HUES48 (cell line): Measurements from ENCODE around the gene PPFIA1.

Experiments
- H3K27ac ChIP-seq: one replicate; pipeline ENCODE4 v1.7.0; 2013; ENCODE audit warnings: low read depth, low read length, inconsistent platforms
- H3K27me3 ChIP-seq: 2 replicates; pipeline ENCODE4 v1.6.1; 2013; ENCODE audit warnings: mild to moderate bottlenecking, low read length; ENCODE audit not compliant: control insufficient read depth, insufficient read depth
- H3K36me3 ChIP-seq: 2 replicates; pipeline ENCODE4 v1.6.1; 2013; ENCODE audit warnings: low read length; ENCODE audit not compliant: control insufficient read depth, insufficient read depth
- H3K4me1 ChIP-seq: 2 replicates; pipeline ENCODE4 v1.6.1; 2013; ENCODE audit warnings: mild to moderate bottlenecking, low read length; ENCODE audit not compliant: control insufficient read depth, insufficient read depth
- H3K4me3 ChIP-seq: 2 replicates; pipeline ENCODE4 v1.5.1; 2013; ENCODE audit warnings: mild to moderate bottlenecking, low read depth, low read length
- H3K9ac ChIP-seq: 2 replicates; pipeline ENCODE4 v1.6.1; 2013; ENCODE audit warnings: mild to moderate bottlenecking, low read depth, low read length, moderate library complexity
- H3K9me3 ChIP-seq: 2 replicates; pipeline ENCODE4 v1.6.1; 2013; ENCODE audit warnings: low read length; ENCODE audit not compliant: control insufficient read depth, insufficient read depth

Gene PPFIA1

DNA sequence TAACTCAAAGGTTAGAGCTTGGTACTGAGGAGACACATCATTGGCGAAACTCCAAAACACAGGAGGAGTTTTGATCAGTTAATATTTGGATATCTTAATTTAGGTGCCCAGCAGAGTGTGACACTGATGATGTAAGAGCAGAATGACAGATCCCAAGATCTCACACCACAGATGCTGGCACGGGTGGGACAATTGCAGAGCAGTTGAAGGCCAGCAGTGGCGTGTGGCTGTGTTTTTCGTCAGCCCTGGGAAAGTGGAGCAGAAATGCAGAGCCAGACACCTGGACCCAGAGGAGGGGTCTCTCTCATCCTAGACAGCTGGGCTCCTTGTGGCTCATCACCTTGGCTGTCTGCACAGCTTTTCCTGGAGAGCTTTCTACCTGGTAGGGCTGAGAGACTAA is 68.1 kb downstream of the PPFIA1 start:
- Histone ChIP-seq H3K27ac (no peak overlapping the region), H3K9ac (no peak overlapping the region), H3K36me3 (peaks cover 94% of the 10 kb centered on the region), H3K9me3 (no peaks in the 10 kb centered on the region), H3K4me1 (no peaks in the 10 kb centered on the region), H3K4me3 (no peak overlapping the region), H3K27me3 (no peaks in the 10 kb centered on the region)

- no peaks in the 10 kb centered on the region for H3K27me3 ChIP-seq
- no peak overlapping the region for H3K27ac ChIP-seq
- H3K9ac ChIP-seq = no peak overlapping the region
- H3K4me3 ChIP-seq = no peak overlapping the region
- peaks cover 94% of the 10 kb centered on the region for H3K36me3 ChIP-seq
- no peaks in the 10 kb centered on the region for H3K4me1 ChIP-seq
- H3K9me3 ChIP-seq = no peaks in the 10 kb centered on the region
Measured at GRCh38 chr11:70339066-70339465, 68.6 kb downstream of the PPFIA1 start.

- no peaks in the 10 kb centered on the region for H3K9me3 ChIP-seq
- H3K27ac ChIP-seq = no peak overlapping the region
- H3K36me3 ChIP-seq = peaks cover 90% of the 10 kb centered on the region
- no peaks in the 10 kb centered on the region for H3K27me3 ChIP-seq
- H3K4me3 ChIP-seq = no peak overlapping the region
- H3K4me1 ChIP-seq = no peaks in the 10 kb centered on the region
- no peak overlapping the region for H3K9ac ChIP-seq
Measured at GRCh38 chr11:70341881-70342429, 71.5 kb downstream of the PPFIA1 start.

DNA sequence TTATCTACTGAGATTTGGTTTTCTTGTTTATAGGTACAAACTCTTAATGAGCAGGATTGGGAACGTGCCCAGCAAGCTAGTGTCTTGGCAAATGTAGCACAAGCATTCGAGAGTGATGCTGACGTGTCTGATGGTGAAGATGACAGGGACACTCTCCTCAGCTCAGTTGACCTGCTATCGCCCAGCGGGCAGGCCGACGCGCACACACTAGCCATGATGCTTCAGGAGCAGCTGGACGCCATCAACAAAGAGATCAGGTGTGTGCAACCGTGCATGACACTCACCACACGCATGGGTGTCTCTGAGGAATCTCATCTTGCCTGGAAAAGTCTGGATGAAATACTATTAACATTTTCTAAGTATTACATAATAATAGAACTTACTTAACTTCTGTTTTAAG is 73.1 kb downstream of the PPFIA1 start:
- H3K4me3 ChIP-seq = no peak overlapping the region
- H3K9ac ChIP-seq = no peak overlapping the region
- no peaks in the 10 kb centered on the region for H3K27me3 ChIP-seq
- no peaks in the 10 kb centered on the region for H3K9me3 ChIP-seq
- peaks cover 87% of the 10 kb centered on the region for H3K36me3 ChIP-seq
- H3K4me1 ChIP-seq = no peaks in the 10 kb centered on the region
- no peak overlapping the region for H3K27ac ChIP-seq

- H3K4me3 ChIP-seq = no peak overlapping the region
- no peak overlapping the region for H3K9ac ChIP-seq
- no peaks in the 10 kb centered on the region for H3K4me1 ChIP-seq
- peaks cover 89% of the 10 kb centered on the region for H3K36me3 ChIP-seq
- H3K27me3 ChIP-seq = no peaks in the 10 kb centered on the region
- H3K27ac ChIP-seq = no peak overlapping the region
- H3K9me3 ChIP-seq = no peaks in the 10 kb centered on the region
Measured at GRCh38 chr11:70348191-70348590, 77.7 kb downstream of the PPFIA1 start.

DNA sequence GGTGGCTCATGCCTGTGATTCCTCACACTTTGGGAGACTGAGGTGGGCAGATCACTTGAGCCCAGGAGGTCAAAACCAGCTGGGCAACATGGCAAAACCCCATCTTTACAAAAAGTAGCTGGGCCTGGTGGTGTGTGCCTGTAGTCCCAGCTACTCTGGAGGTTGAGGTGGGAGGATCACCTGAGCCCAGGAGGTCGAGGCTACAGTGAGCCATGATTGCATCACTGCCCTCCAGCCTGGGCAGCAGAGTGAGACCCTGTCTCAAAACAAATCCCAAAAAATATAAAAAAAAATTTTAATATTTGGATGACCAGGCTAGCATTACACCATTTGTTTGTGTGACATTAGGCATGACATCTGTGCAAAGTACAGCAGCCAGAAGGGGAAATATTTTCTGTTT is 78.1 kb downstream of the PPFIA1 start:
- Histone ChIP-seq H3K9ac (no peak overlapping the region), H3K27ac (no peak overlapping the region), H3K4me1 (no peaks in the 10 kb centered on the region), H3K27me3 (no peaks in the 10 kb centered on the region), H3K36me3 (peaks cover 89% of the 10 kb centered on the region), H3K9me3 (no peaks in the 10 kb centered on the region), H3K4me3 (no peak overlapping the region)

- Histone ChIP-seq H3K4me3 (no peak overlapping the region), H3K9me3 (no peaks in the 10 kb centered on the region), H3K4me1 (no peaks in the 10 kb centered on the region), H3K36me3 (peaks cover 93% of the 10 kb centered on the region), H3K9ac (no peak overlapping the region), H3K27me3 (no peaks in the 10 kb centered on the region), H3K27ac (no peak overlapping the region)
Measured at GRCh38 chr11:70351646-70352045, 81.2 kb downstream of the PPFIA1 start.

DNA sequence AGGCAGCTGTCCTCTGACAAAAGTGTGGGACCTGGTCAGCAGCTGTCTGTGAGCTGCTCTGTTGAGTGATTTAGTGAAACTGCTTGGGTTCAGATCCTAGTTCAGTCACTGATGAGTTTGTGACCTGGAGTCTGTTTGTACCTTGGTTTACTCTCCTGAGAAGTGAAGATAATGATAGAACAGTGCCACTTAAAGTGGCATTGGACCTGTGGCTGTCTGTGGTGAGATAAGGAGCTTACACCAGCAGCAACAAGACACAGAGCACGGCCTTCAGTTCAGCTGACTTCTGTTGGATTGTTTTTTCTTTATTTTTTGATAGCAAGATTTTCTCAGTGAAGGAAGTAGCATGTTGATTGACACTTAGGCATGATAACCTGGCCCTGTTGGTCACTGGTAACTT is 81.6 kb downstream of the PPFIA1 start:
- H3K27ac ChIP-seq = no peak overlapping the region
- H3K36me3 ChIP-seq = peaks cover 93% of the 10 kb centered on the region
- H3K27me3 ChIP-seq = no peaks in the 10 kb centered on the region
- no peak overlapping the region for H3K4me3 ChIP-seq
- H3K9me3 ChIP-seq = no peaks in the 10 kb centered on the region
- H3K9ac ChIP-seq = no peak overlapping the region
- H3K4me1 ChIP-seq = no peaks in the 10 kb centered on the region

- Histone ChIP-seq H3K9ac (no peak overlapping the region), H3K27me3 (no peaks in the 10 kb centered on the region), H3K4me3 (no peak overlapping the region), H3K36me3 (peaks cover 92% of the 10 kb centered on the region), H3K9me3 (no peaks in the 10 kb centered on the region), H3K27ac (no peak overlapping the region), H3K4me1 (no peaks in the 10 kb centered on the region)
Measured at GRCh38 chr11:70352601-70353000, 82.1 kb downstream of the PPFIA1 start.

DNA sequence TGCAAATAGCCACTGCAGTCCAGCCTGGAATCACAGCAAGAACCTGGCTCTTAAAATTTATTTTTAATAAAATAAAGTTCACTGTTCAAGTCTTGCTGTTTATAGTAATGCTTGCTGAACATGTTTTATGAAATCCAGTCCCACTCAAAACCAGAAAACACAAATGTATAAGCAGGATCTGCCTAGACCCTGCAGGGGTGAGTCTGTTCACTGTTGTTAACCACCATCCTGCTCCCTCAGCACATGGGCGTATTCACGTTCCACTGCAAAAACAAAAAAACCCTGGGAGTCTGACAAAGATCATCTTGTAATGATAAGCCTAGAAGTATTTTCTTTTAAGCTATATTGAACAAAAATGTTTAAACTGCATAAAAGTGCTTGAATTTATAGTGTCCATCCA is 82.8 kb downstream of the PPFIA1 start:
- H3K27ac ChIP-seq = no peak overlapping the region
- H3K4me1 ChIP-seq = no peaks in the 10 kb centered on the region
- no peak overlapping the region for H3K4me3 ChIP-seq
- H3K9me3 ChIP-seq = no peaks in the 10 kb centered on the region
- peaks cover 93% of the 10 kb centered on the region for H3K36me3 ChIP-seq
- H3K9ac ChIP-seq = no peak overlapping the region
- H3K27me3 ChIP-seq = no peaks in the 10 kb centered on the region

- Histone ChIP-seq H3K27me3 (no peaks in the 10 kb centered on the region), H3K9me3 (no peaks in the 10 kb centered on the region), H3K4me1 (no peaks in the 10 kb centered on the region), H3K27ac (no peak overlapping the region), H3K4me3 (no peak overlapping the region), H3K9ac (no peak overlapping the region), H3K36me3 (peaks cover 93% of the 10 kb centered on the region)
Measured at GRCh38 chr11:70353900-70354568, 83.5 kb downstream of the PPFIA1 start.
